Measurements from ENCODE around the gene PRRT4. TPM values are rescaled to one million over a fixed set of nuclear protein-coding genes. Genes with fewer than 3 reads are reported as not detected.

The PRRT4 gene
- total RNA-seq, 1 donor from 2014 or later, result 0.21 TPM

DNA sequence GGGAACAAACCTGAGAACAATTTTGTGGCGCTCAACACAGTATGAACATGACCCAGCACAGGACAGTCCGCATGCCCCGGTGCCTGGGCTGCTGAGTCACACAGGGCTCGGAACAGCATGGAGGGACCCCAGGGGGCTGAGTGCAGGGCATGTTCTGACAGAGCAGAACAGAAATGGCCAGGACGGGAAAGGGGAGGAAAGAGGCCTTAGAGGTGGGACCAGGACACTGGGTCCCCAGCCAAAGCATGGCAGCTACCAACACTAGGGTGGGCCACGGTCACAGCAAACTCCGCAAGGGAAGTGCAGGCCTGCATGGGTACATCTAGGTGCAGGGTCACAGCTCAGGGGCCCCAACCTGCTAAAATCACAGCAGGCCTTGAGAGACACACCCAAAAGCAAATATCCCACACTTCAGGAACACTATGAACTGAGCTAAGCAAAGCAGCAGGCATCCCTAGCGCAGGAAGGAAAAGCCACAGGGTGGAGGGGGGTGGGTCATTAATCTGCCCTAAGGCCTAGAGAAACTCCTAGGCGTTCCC, 42.7 kb upstream of the PRRT4 start:
- intact Hi-C loops (cut with micrococcal nuclease), result loop anchor here (2.0 kb wide), 1 partner anchor 55 kb away; no protein-coding TSS in a partner anchor
- peak overlapping the region; percentile 87 for H3K4me3 Mint-ChIP-seq
- peak overlapping the region; percentile 64 for H3K27ac Mint-ChIP-seq
- H3K4me1 Mint-ChIP-seq (ENCODE audit: low read depth), result peaks cover 52% of the 10 kb centered on the region
- no peaks in the 10 kb centered on the region for H3K9me3 Mint-ChIP-seq
- H3K36me3 Mint-ChIP-seq (ENCODE audit: low read depth), result peaks cover 22% of the 10 kb centered on the region
- no peak for DNase-seq (ENCODE audit: low spot score)
- H3K27me3 Mint-ChIP-seq (ENCODE audit: insufficient read depth), result no peaks in the 10 kb centered on the region

- H3K27ac Mint-ChIP-seq, result no peak overlapping the region
Measured at GRCh38 chr7:128403676-128404075, 42.2 kb upstream of the PRRT4 start.

GRCh38 chr7:128402356-128402755, 40.9 kb upstream of the PRRT4 start:
- no peak for DNase-seq (ENCODE audit: low spot score)
- Mint-ChIP-seq H3K27ac (no peak overlapping the region), H3K9me3 (no peaks in the 10 kb centered on the region), H3K36me3 (ENCODE audit: low read depth) (peaks cover 29% of the 10 kb centered on the region), H3K4me3 (no peak overlapping the region), H3K4me1 (ENCODE audit: low read depth) (peaks cover 35% of the 10 kb centered on the region), H3K27me3 (ENCODE audit: insufficient read depth) (no peaks in the 10 kb centered on the region)
- intact Hi-C loops (cut with micrococcal nuclease), result no loop called here

More at GRCh38 chr7:128403676-128404075, 42.2 kb upstream of the PRRT4 start:
- H3K4me1 Mint-ChIP-seq (ENCODE audit: low read depth), result peaks cover 46% of the 10 kb centered on the region
- H3K36me3 Mint-ChIP-seq (ENCODE audit: low read depth), result peaks cover 22% of the 10 kb centered on the region
- no peaks in the 10 kb centered on the region for H3K9me3 Mint-ChIP-seq
- no peak for DNase-seq (ENCODE audit: low spot score)
- intact Hi-C loops (cut with micrococcal nuclease), result loop anchor here (2.0 kb wide), 1 partner anchor 55 kb away; no protein-coding TSS in a partner anchor
- H3K4me3 Mint-ChIP-seq, result peak overlapping the region; percentile 87
- H3K27me3 Mint-ChIP-seq (ENCODE audit: insufficient read depth), result no peaks in the 10 kb centered on the region

DNA sequence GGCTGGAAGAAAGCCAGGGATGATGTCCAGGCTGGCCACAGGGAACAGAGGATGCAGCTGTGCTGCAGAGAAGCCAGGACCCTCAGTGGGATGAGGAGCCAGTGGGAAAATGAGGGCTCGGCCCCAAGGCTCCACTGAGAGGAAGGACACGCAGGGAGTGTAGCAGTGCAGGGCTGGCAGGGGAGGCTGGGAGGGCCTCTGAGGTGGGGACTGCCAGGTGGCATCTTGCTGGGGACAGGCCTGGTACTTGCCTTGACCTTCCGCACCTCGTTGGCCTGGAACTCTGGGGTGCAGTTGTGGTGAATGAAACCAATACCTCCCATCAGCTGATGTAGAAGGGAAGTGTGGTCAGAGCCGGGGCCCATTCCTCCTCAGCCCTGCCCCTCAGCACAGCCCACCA, 39.1 kb upstream of the PRRT4 start:
- Mint-ChIP-seq H3K4me3 (no peak overlapping the region), H3K27me3 (ENCODE audit: insufficient read depth) (no peaks in the 10 kb centered on the region), H3K4me1 (ENCODE audit: low read depth) (peaks cover 27% of the 10 kb centered on the region), H3K36me3 (ENCODE audit: low read depth) (peaks cover 39% of the 10 kb centered on the region), H3K9me3 (no peaks in the 10 kb centered on the region), H3K27ac (no peak overlapping the region)
- no peak for DNase-seq (ENCODE audit: low spot score)
- intact Hi-C loops (cut with micrococcal nuclease), result no loop called here

GRCh38 chr7:128399991-128400390, 38.5 kb upstream of the PRRT4 start:
- Mint-ChIP-seq H3K9me3 (no peaks in the 10 kb centered on the region), H3K36me3 (ENCODE audit: low read depth) (peaks cover 39% of the 10 kb centered on the region), H3K4me1 (ENCODE audit: low read depth) (peaks cover 25% of the 10 kb centered on the region), H3K27me3 (ENCODE audit: insufficient read depth) (no peaks in the 10 kb centered on the region), H3K4me3 (no peak overlapping the region), H3K27ac (peak overlapping the region; percentile 18)
- intact Hi-C loops (cut with micrococcal nuclease), result no loop called here
- DNase-seq (ENCODE audit: low spot score), result no peak

GRCh38 chr7:128398841-128399135, 37.3 kb upstream of the PRRT4 start:
- Mint-ChIP-seq H3K27ac (no peak overlapping the region), H3K4me1 (ENCODE audit: low read depth) (peaks cover 13% of the 10 kb centered on the region), H3K9me3 (no peaks in the 10 kb centered on the region), H3K4me3 (no peak overlapping the region), H3K36me3 (ENCODE audit: low read depth) (peaks cover 39% of the 10 kb centered on the region), H3K27me3 (ENCODE audit: insufficient read depth) (no peaks in the 10 kb centered on the region)
- no peak for DNase-seq (ENCODE audit: low spot score)
- intact Hi-C loops (cut with micrococcal nuclease), result loop anchor here (1.0 kb wide), 2 partner anchors 27 to 63 kb away; no protein-coding TSS in a partner anchor

- Mint-ChIP-seq H3K27ac (no peak overlapping the region), H3K36me3 (ENCODE audit: low read depth) (peaks cover 36% of the 10 kb centered on the region), H3K4me3 (no peak overlapping the region), H3K27me3 (ENCODE audit: insufficient read depth) (no peaks in the 10 kb centered on the region), H3K9me3 (no peaks in the 10 kb centered on the region), H3K4me1 (ENCODE audit: low read depth) (peaks cover 7% of the 10 kb centered on the region)
- DNase-seq (ENCODE audit: low spot score), result no peak
- intact Hi-C loops (cut with micrococcal nuclease), result loop anchor here (1.0 kb wide), 2 partner anchors 27 to 63 kb away; no protein-coding TSS in a partner anchor
Measured at GRCh38 chr7:128398016-128398840, 36.7 kb upstream of the PRRT4 start.

- Mint-ChIP-seq H3K9me3 (no peaks in the 10 kb centered on the region), H3K4me3 (no peak overlapping the region), H3K27me3 (ENCODE audit: insufficient read depth) (no peaks in the 10 kb centered on the region), H3K36me3 (ENCODE audit: low read depth) (peaks cover 31% of the 10 kb centered on the region), H3K27ac (no peak overlapping the region), H3K4me1 (ENCODE audit: low read depth) (no peaks in the 10 kb centered on the region)
- DNase-seq (ENCODE audit: low spot score), result no peak
- intact Hi-C loops (cut with micrococcal nuclease), result no loop called here
Measured at GRCh38 chr7:128396357-128396756, 34.9 kb upstream of the PRRT4 start.

GRCh38 chr7:128395748-128396147, 34.3 kb upstream of the PRRT4 start:
- peaks cover 25% of the 10 kb centered on the region for H3K36me3 Mint-ChIP-seq (ENCODE audit: low read depth)
- no peak overlapping the region for H3K27ac Mint-ChIP-seq
- DNase-seq (ENCODE audit: low spot score), result no peak
- no peaks in the 10 kb centered on the region for H3K27me3 Mint-ChIP-seq (ENCODE audit: insufficient read depth)
- H3K9me3 Mint-ChIP-seq, result no peaks in the 10 kb centered on the region
- H3K4me3 Mint-ChIP-seq, result no peak overlapping the region
- intact Hi-C loops (cut with micrococcal nuclease), result no loop called here
- no peaks in the 10 kb centered on the region for H3K4me1 Mint-ChIP-seq (ENCODE audit: low read depth)

DNA sequence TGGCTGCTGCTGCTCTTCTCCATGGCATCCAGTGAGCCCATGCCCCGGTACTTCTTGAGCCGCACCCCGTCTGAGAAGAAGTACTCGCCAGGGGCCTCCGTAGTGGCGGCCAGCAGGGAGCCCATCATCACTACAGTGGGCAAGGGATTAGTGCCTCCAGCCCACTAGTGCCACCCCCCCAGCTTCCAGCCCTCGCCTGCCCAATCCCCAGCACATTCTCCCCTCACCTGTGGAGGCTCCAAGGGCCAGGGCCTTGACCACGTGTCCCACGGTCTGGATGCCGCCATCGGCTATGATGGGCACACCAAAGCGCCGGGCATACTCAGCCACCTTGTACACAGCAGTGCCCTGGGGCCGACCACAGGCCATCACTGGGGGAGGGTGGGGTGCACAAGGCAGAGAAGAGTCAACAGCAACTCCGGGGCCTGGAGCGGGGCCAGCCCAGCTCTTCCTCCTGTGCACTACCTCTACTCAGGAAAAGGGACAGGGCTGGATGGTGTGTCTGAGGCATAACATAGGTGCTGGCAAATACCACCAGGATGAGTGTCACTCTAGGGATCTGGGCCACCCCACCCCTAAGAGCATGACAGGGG, 33.5 kb upstream of the PRRT4 start:
- no peak overlapping the region for H3K4me3 Mint-ChIP-seq
- H3K4me1 Mint-ChIP-seq (ENCODE audit: low read depth), result no peaks in the 10 kb centered on the region
- no peaks in the 10 kb centered on the region for H3K27me3 Mint-ChIP-seq (ENCODE audit: insufficient read depth)
- DNase-seq (ENCODE audit: low spot score), result no peak
- H3K36me3 Mint-ChIP-seq (ENCODE audit: low read depth), result peaks cover 17% of the 10 kb centered on the region
- no peaks in the 10 kb centered on the region for H3K9me3 Mint-ChIP-seq
- intact Hi-C loops (cut with micrococcal nuclease), result no loop called here
- H3K27ac Mint-ChIP-seq, result no peak overlapping the region

DNA sequence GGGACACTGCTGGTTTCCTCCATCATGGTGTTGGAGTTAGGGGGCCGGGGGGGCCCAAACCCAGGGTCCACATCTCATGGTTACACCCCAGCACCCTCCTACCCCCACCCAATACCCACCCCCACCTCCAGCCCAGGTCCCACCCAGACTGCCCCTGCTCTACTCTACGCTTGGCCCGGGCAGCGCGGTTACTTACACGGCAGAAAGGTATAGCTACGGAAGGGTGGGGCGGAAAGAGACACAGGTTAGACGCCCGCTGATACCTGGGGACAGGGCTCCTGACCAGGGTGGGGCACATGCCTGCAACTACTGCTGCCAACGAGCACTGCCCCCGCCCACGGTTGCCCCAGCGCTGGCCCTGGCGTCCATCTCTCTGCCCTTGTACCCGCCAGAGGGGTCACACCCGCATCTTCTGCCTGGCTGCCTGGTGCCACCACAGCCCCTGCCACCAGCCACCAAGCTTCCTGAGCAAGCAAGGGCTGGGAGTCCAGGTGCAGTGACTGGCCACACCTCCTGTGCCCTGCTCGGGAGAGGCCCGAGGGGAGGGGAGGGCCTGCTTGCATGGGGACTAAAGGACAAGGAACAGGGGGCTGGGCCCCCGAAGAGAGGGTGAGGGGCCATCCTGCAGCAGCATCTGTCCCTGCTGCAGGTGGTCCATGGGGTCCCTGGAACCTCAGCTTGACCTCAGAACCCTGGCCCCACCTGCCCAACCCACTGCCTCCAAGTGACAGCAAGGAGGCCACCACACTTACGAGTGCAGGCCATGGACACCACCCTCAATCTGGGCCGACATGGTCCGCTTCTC, 32.2 kb upstream of the PRRT4 start:
- Mint-ChIP-seq H3K27me3 (ENCODE audit: insufficient read depth) (no peaks in the 10 kb centered on the region), H3K27ac (no peak overlapping the region), H3K4me1 (ENCODE audit: low read depth) (no peaks in the 10 kb centered on the region), H3K9me3 (no peaks in the 10 kb centered on the region), H3K4me3 (no peak overlapping the region), H3K36me3 (ENCODE audit: low read depth) (peaks cover 17% of the 10 kb centered on the region)
- no peak for DNase-seq (ENCODE audit: low spot score)
- intact Hi-C loops (cut with micrococcal nuclease), result no loop called here

GRCh38 chr7:128392446-128393327, 31.2 kb upstream of the PRRT4 start:
- intact Hi-C loops (cut with micrococcal nuclease), result no loop called here
- no peak for DNase-seq (ENCODE audit: low spot score)
- H3K4me3 Mint-ChIP-seq, result no peak overlapping the region
- no peaks in the 10 kb centered on the region for H3K9me3 Mint-ChIP-seq
- H3K27ac Mint-ChIP-seq, result no peak overlapping the region
- no peaks in the 10 kb centered on the region for H3K4me1 Mint-ChIP-seq (ENCODE audit: low read depth)
- peaks cover 13% of the 10 kb centered on the region for H3K36me3 Mint-ChIP-seq (ENCODE audit: low read depth)
- H3K27me3 Mint-ChIP-seq (ENCODE audit: insufficient read depth), result no peaks in the 10 kb centered on the region
